Measurements from ENCODE around the gene FMNL3. TPM values are rescaled to one million over a fixed set of nuclear protein-coding genes. Genes with fewer than 3 reads are reported as not detected.

The FMNL3 gene
- total RNA-seq, 2 experiments from 2014 or later = 20.0 to 20.7 TPM

GRCh38 chr12:49673446-49674317 lies 33.5 kb downstream of the FMNL3 start:
- Mint-ChIP-seq H3K36me3 (ENCODE audit: low read depth) (no peaks in the 10 kb centered on the region), H3K27me3 (ENCODE audit: low read depth) (no peaks in the 10 kb centered on the region), H3K27ac (peak overlapping the region; percentile 98), H3K4me3 (no peak overlapping the region), H3K4me1 (ENCODE audit: low read depth) (peaks cover 85% of the 10 kb centered on the region), H3K9me3 (no peaks in the 10 kb centered on the region)
- CTCF ChIA-PET = interaction anchor here (0.6 to 5.4 kb wide), 12 partner anchors 10 to 272 kb away, joined by 3 to 54 read pairs (median 6); partner anchors contain the start of gene FMNL3
- intact Hi-C loops (cut with micrococcal nuclease) = loop anchor here (2.0 to 10.0 kb wide), 2 partner anchors 51 to 551 kb away; partner anchors contain the start of gene PRPF40B
- no peak for DNase-seq

- Mint-ChIP-seq H3K4me1 (ENCODE audit: low read depth) (peaks cover 93% of the 10 kb centered on the region), H3K9me3 (no peaks in the 10 kb centered on the region), H3K27ac (peak overlapping the region; percentile 98), H3K27me3 (ENCODE audit: low read depth) (no peaks in the 10 kb centered on the region), H3K36me3 (ENCODE audit: low read depth) (no peaks in the 10 kb centered on the region), H3K4me3 (peak overlapping the region; percentile 30)
- CTCF ChIA-PET = interaction anchor here (1.3 to 5.8 kb wide), 8 partner anchors 9 to 41 kb away, joined by 3 to 54 read pairs (median 6); partner anchors contain the start of gene FMNL3
- intact Hi-C loops (cut with micrococcal nuclease) = loop anchor here (2.0 to 10.0 kb wide), 2 partner anchors 50 to 552 kb away; partner anchors contain the start of gene PRPF40B
- no peak for DNase-seq
Observed at GRCh38 chr12:49672301-49673217, 34.6 kb downstream of the FMNL3 start.

- CTCF ChIA-PET = interaction anchor here (0.7 to 5.8 kb wide), 7 partner anchors 23 to 70 kb away, joined by 3 to 40 read pairs (median 4); partner anchors contain the start of genes FMNL3 and TMBIM6
- Mint-ChIP-seq H3K27me3 (ENCODE audit: low read depth) (no peaks in the 10 kb centered on the region), H3K4me1 (ENCODE audit: low read depth) (peaks cover 96% of the 10 kb centered on the region), H3K36me3 (ENCODE audit: low read depth) (no peaks in the 10 kb centered on the region), H3K9me3 (no peaks in the 10 kb centered on the region), H3K4me3 (peak overlapping the region; percentile 77), H3K27ac (peak overlapping the region; percentile 98)
- peak; percentile 81 for DNase-seq
- intact Hi-C loops (cut with micrococcal nuclease) = loop anchor here (1.0 to 10.0 kb wide), 5 partner anchors 8 to 554 kb away; no protein-coding TSS in a partner anchor
Observed at GRCh38 chr12:49671031-49671765, 36.0 kb downstream of the FMNL3 start.

- Mint-ChIP-seq H3K4me3 (peak overlapping the region; percentile 10), H3K9me3 (no peaks in the 10 kb centered on the region), H3K36me3 (ENCODE audit: low read depth) (no peaks in the 10 kb centered on the region), H3K27me3 (ENCODE audit: low read depth) (no peaks in the 10 kb centered on the region), H3K4me1 (ENCODE audit: low read depth) (peaks cover 95% of the 10 kb centered on the region), H3K27ac (peak overlapping the region; percentile 98)
- intact Hi-C loops (cut with micrococcal nuclease) = loop anchor here (10.0 kb wide), 1 partner anchor 555 kb away; no protein-coding TSS in a partner anchor
- CTCF ChIA-PET = interaction anchor here (0.7 to 5.8 kb wide), 5 partner anchors 15 to 72 kb away, joined by 3 to 40 read pairs (median 4); partner anchors contain the start of genes FMNL3 and TMBIM6
- DNase-seq = no peak
Observed at GRCh38 chr12:49669796-49670195, 37.4 kb downstream of the FMNL3 start.

- DNase-seq = peak; percentile 59
- peaks cover 94% of the 10 kb centered on the region for H3K4me1 Mint-ChIP-seq (ENCODE audit: low read depth)
- CTCF ChIA-PET = interaction anchor here (1.1 to 5.8 kb wide), 4 partner anchors 22 to 44 kb away, joined by 4 to 40 read pairs (median 12); partner anchors contain the start of genes FMNL3 and PRPF40B
- peak overlapping the region; percentile 3 for H3K4me3 Mint-ChIP-seq
- peaks cover 3% of the 10 kb centered on the region for H3K36me3 Mint-ChIP-seq (ENCODE audit: low read depth)
- H3K27ac Mint-ChIP-seq = peak overlapping the region; percentile 85
- intact Hi-C loops (cut with micrococcal nuclease) = no loop called here
- no peaks in the 10 kb centered on the region for H3K9me3 Mint-ChIP-seq
- no peaks in the 10 kb centered on the region for H3K27me3 Mint-ChIP-seq (ENCODE audit: low read depth)
Observed at GRCh38 chr12:49667325-49668090, 39.7 kb downstream of the FMNL3 start.

- CTCF ChIA-PET = interaction anchor here (1.2 to 5.8 kb wide), 3 partner anchors 21 to 39 kb away, joined by 5 to 40 read pairs (median 16); partner anchors contain the start of gene FMNL3
Observed at GRCh38 chr12:49666176-49666575, 41.0 kb downstream of the FMNL3 start.

GRCh38 chr12:49665384-49665783 lies 41.8 kb downstream of the FMNL3 start:
- Mint-ChIP-seq H3K4me1 (ENCODE audit: low read depth) (peaks cover 94% of the 10 kb centered on the region), H3K27me3 (ENCODE audit: low read depth) (no peaks in the 10 kb centered on the region), H3K4me3 (no peak overlapping the region), H3K9me3 (no peaks in the 10 kb centered on the region), H3K27ac (peak overlapping the region; percentile 72), H3K36me3 (ENCODE audit: low read depth) (peaks cover 8% of the 10 kb centered on the region)
- DNase-seq = no peak
- CTCF ChIA-PET = interaction anchor here (0.7 to 1.6 kb wide), 6 partner anchors 11 to 97 kb away, joined by 3 to 5 read pairs (median 4); no protein-coding TSS in a partner anchor
- intact Hi-C loops (cut with micrococcal nuclease) = no loop called here

More at GRCh38 chr12:49666176-49666575, 41.0 kb downstream of the FMNL3 start:
- Mint-ChIP-seq H3K27me3 (ENCODE audit: low read depth) (no peaks in the 10 kb centered on the region), H3K4me1 (ENCODE audit: low read depth) (peaks cover 94% of the 10 kb centered on the region), H3K27ac (no peak overlapping the region), H3K4me3 (no peak overlapping the region), H3K36me3 (ENCODE audit: low read depth) (peaks cover 6% of the 10 kb centered on the region), H3K9me3 (no peaks in the 10 kb centered on the region)
- DNase-seq = no peak
- intact Hi-C loops (cut with micrococcal nuclease) = no loop called here

- Mint-ChIP-seq H3K27me3 (ENCODE audit: low read depth) (no peaks in the 10 kb centered on the region), H3K36me3 (ENCODE audit: low read depth) (peaks cover 8% of the 10 kb centered on the region), H3K4me3 (no peak overlapping the region), H3K27ac (peak overlapping the region; percentile 72), H3K9me3 (no peaks in the 10 kb centered on the region), H3K4me1 (ENCODE audit: low read depth) (peaks cover 92% of the 10 kb centered on the region)
- no peak for DNase-seq
- intact Hi-C loops (cut with micrococcal nuclease) = no loop called here
- CTCF ChIA-PET = interaction anchor here (0.6 to 1.6 kb wide), 9 partner anchors 12 to 113 kb away, joined by 3 to 5 read pairs (median 4); no protein-coding TSS in a partner anchor
Observed at GRCh38 chr12:49664591-49665239, 42.5 kb downstream of the FMNL3 start.

GRCh38 chr12:49664167-49664566 lies 43.0 kb downstream of the FMNL3 start:
- Mint-ChIP-seq H3K36me3 (ENCODE audit: low read depth) (peaks cover 8% of the 10 kb centered on the region), H3K4me3 (no peak overlapping the region)

More at GRCh38 chr12:49664167-49664566, 43.0 kb downstream of the FMNL3 start:
- DNase-seq = no peak
- Mint-ChIP-seq H3K4me1 (ENCODE audit: low read depth) (peaks cover 88% of the 10 kb centered on the region), H3K9me3 (no peaks in the 10 kb centered on the region), H3K27ac (peak overlapping the region; percentile 87), H3K27me3 (ENCODE audit: low read depth) (no peaks in the 10 kb centered on the region)
- intact Hi-C loops (cut with micrococcal nuclease) = no loop called here
- CTCF ChIA-PET = interaction anchor here (0.6 to 3.1 kb wide), 8 partner anchors 12 to 113 kb away, joined by 3 to 28 read pairs (median 4); partner anchors contain the start of gene FMNL3

Measured in activated naive CD4-positive, alpha-beta T cell treated with anti-CD3 and anti-CD28 coated beads for 36 hours (primary cell).